T-helper 1 cell (primary cell): ENCODE measurements around the gene KIAA1614.
"Not testable (repeated sequence)": the region's sequence is repeated elsewhere in the genome, so short reads cannot be mapped to it uniquely, and the experiment has no call there.

Experiments
- DNase-seq, 5 donors: peaks; one replicate each; pipeline ENCODE4 v3.0.0-alpha.2; 2012 to 2020

The KIAA1614 gene

GRCh38 chr1:180966312-180966711 is 53.6 kb downstream of the KIAA1614 start:
- no peak for DNase-seq

- DNase-seq = no peak
Measured at GRCh38 chr1:180966744-180967536, 54.2 kb downstream of the KIAA1614 start.

DNA sequence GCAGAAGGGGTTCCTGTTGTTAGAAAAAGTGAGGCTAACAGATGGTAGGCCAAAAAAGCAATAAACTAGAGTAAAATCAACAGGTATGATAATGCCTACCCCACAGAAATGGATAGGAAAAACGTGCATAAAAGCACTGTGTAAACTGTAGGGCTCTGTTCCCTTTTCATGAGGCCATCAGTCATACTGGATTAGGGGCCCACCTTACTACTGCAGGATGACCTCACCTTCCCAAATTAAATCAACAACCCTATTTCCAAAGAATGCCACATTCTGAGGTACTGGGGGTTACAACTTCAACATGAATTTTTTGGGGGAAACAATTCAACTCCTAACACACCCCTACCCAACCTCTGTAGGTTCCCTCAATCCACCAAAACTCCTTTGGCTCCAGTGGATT is 54.9 kb downstream of the KIAA1614 start:
- no peak for DNase-seq

GRCh38 chr1:180968834-180969233 is 56.1 kb downstream of the KIAA1614 start:
- not testable (repeated sequence) for DNase-seq

DNA sequence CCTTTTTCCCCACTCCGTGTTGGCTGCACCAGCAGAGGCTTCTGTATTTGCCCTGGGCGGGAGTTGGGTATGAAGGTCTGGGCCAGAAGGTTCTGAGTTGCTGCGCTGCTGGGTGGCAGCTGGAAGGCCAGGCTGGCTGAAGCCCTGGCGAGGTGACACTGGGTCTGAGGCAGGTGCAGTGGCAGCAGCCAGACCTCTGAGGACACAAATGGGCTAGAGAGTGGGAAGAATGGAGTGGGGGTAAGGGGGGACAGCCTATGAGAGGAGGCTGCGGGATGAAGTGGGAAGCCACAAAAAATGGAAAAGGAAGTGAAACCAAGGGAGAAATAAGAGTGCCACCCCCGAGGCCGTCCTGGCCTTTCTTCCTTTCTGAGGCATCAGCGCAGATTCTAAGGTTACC is 56.7 kb downstream of the KIAA1614 start:
- DNase-seq = no peak

DNA sequence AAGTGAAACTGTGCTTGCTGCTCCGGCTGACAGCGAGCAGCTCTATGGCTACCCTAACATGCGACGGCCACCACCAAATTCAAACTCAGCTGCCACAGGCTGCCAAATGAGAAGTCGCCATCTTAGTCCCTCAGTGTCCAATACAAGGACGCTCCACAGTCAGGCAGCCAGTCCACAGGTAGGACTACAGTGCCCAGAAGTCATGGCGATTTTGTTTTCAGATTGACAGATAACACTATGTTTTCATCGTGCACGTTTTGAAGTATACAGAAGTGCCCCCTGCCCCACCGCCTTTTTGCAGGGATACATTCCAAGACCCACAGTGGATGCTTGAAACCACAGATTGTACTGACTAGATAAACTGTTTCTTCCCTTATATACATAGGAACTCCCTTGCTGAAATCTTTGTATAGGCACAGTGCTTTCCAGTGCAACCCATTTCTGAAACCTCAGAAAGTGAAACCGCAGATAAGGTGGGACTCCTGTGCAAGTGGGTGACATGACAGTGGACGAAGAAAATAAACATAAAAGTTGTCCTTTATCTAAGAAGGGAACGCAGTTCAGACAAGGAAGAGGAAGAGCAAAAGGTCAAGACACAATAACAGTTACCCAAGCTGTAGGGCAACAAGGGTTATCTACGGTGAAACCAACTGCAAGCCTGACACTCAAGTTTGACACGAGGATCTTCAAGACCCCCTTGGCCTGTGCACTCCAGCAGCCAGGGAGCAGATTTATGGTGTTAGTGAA is 57.8 kb downstream of the KIAA1614 start:
- no peak for DNase-seq

DNA sequence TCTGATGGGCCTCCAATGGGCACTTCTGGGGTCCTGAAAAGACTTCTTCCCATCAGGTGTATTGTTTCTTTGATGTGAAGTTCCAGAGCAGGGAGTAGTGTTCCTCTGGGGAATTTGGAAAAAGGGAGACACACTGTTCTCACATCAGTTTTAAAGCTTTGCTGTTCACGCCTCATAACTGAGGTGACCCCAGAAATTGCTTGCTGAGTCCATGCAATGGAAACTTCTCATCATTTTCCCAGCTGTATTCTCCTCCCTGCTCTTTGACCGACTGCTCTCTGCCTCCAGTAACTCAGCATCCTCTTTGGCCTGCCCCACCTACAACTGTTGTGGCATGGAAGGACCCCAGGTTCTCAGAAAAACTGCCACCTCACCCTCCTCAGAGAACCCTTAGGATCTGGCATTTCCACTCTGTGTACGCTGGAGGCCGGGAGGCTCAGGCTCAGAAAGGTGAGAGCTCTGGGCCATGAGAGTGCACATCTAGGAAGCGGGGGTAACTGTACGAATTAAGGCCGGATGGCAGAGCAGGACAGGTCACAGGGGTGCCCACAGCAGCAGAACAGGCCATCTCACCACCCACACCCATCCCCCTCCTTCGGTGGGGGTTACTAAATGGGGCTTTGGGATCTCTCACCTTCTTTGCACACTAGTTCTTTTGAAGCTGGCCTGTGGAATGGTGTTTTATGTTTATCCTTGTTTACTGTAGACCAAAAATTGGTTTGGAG is 58.7 kb downstream of the KIAA1614 start:
- no peak for DNase-seq

GRCh38 chr1:180973369-180973768 is 60.7 kb downstream of the KIAA1614 start:
- DNase-seq = no peak

DNA sequence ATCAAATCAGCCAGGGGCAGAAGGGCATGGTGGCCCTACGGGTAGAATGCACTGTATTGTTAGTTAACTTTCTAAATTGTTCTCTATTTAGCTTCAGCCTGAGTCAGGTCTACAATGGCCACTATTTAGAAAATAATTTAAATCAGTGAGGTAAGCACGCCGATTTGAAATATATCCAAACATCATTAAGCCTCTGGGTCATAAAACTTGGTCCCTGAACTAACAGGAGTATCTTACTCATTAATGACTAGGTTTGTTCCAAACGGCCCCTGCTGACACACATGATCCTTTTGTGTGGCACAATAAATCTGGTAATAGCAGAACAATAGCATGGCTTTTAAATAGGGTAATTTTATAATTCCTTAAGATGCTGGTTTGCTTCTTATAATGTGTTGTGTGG is 61.5 kb downstream of the KIAA1614 start:
- no peak for DNase-seq

DNA sequence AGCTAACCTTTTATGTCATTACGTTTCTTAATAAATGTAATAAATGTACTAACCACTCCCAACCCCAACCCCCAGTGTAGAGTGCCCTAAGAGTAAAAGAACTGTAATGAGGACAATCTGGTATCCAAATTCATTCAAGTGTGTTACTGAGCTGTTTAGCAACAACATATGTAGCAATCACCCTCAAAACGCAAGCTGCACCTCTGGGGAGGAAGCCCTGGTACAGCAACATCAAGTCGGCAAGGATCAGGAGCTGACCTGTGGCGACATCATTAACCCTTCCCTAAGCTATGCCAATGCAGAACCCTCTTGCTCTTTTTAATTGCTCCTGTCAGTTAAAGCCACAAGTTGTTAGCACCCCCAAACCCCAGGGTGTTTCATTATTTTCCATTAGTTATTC is 62.9 kb downstream of the KIAA1614 start:
- DNase-seq = no peak

DNA sequence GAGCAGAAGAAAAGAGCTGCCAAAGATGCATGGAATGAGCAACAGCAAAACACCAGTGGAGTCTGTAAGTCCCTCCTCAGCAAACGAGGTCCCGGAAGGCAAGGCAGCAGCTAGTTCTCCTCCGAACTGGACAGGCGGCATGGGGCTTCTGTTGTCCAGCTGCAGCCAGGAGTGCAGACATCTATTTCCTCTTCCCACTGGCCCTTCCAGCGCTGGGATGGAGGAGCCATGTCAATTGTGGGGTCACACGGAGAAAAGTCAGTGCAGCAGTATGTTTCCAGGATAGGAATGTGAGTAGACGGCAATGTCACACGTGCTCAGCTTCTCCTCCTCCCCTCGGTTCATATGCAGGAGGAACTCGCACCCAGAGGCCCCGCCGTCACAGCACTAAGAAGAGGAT is 63.5 kb downstream of the KIAA1614 start:
- DNase-seq = no peak

- no peak for DNase-seq
Measured at GRCh38 chr1:180976732-180977357, 64.1 kb downstream of the KIAA1614 start.

GRCh38 chr1:180981596-180982387 is 69.1 kb downstream of the KIAA1614 start:
- peak in 1 of 5 donors; percentile 70 for DNase-seq

- DNase-seq = no peak
Measured at GRCh38 chr1:180982422-180982821, 69.7 kb downstream of the KIAA1614 start.

- DNase-seq = no peak
Measured at GRCh38 chr1:180988253-180988752, 75.6 kb downstream of the KIAA1614 start.

- DNase-seq = no peak
Measured at GRCh38 chr1:180994262-180994661, 81.6 kb downstream of the KIAA1614 start.

GRCh38 chr1:180997843-180998504 is 85.3 kb downstream of the KIAA1614 start:
- no peak for DNase-seq
